Mesothelial cell of epicardium (in vitro differentiated cells): Measurements from ENCODE around the gene RGS8. TPM values are rescaled to one million over a fixed set of nuclear protein-coding genes. Genes with fewer than 3 reads are reported as not detected.

Experiments
- DNase-seq, 2 experiments: peaks; one replicate each; pipeline ENCODE4 v3.0.0; 2021; ENCODE audit warnings: low spot score in 2 of 2; ENCODE audit not compliant: unreplicated experiment in 2 of 2
- H3K27ac Mint-ChIP-seq: 2 replicates; pipeline ENCODE4 v1.8.0; 2021; ENCODE audit warnings: mixed read lengths
- H3K27me3 Mint-ChIP-seq: 2 replicates; pipeline ENCODE4 v1.8.0; 2021; ENCODE audit warnings: low read depth, mixed read lengths
- H3K36me3 Mint-ChIP-seq: 2 replicates; pipeline ENCODE4 v1.8.0; 2021; ENCODE audit warnings: mixed read lengths
- H3K4me1 Mint-ChIP-seq: 2 replicates; pipeline ENCODE4 v1.8.0; 2021; ENCODE audit warnings: mixed read lengths
- H3K4me3 Mint-ChIP-seq: 2 replicates; pipeline ENCODE4 v1.8.0; 2021; ENCODE audit warnings: mild to moderate bottlenecking, moderate library complexity, mixed read lengths
- H3K9me3 Mint-ChIP-seq: 2 replicates; pipeline ENCODE4 v1.8.0; 2021; ENCODE audit warnings: mixed read lengths
- CTCF ChIP-seq: fragments of 200-600 bp; sonication (generic); IDR thresholded peaks from one replicate; pipeline ENCODE4 v1.5.0; 2021; ENCODE audit warnings: antibody characterized with exemption; ENCODE audit not compliant: unreplicated experiment
- total RNA-seq: library from RNA; stranded (reverse); gene quantifications from 3 replicates; pipeline ENCODE4 v1.2.1, GENCODE V29; 2021

The RGS8 gene
- total RNA-seq, 1 donor from 2014 or later: not detected

- no peaks in the 10 kb centered on the region for H3K27me3 Mint-ChIP-seq
- H3K36me3 Mint-ChIP-seq: no peaks in the 10 kb centered on the region
- H3K9me3 Mint-ChIP-seq: no peaks in the 10 kb centered on the region
- DNase-seq: no peak
- no peak overlapping the region for H3K4me3 Mint-ChIP-seq
- peaks cover 11% of the 10 kb centered on the region for H3K4me1 Mint-ChIP-seq
- no peak overlapping the region for H3K27ac Mint-ChIP-seq
- no peak for TF ChIP-seq CTCF
Measured at GRCh38 chr1:182635871-182636270, 48.5 kb downstream of the RGS8 start.

Other genes starting within 250 kb of the RGS8 start
- gene RGSL1, start 234.4 kb downstream of the RGS8 start, total RNA-seq: not detected in 3 replicates
- 4.5 to 5.6 TPM (median 4.6 TPM) in 3 replicates for gene RNASEL, start 95.3 kb downstream of the RGS8 start, total RNA-seq
- 0.55 to 0.99 TPM (median 0.74 TPM) in 3 replicates for gene RGS16, start 80.2 kb downstream of the RGS8 start, total RNA-seq
- gene NPL, start 105.2 kb upstream of the RGS8 start, total RNA-seq: 3.9 to 5.8 TPM (median 4.9 TPM) in 3 replicates
- 230 to 250 TPM (median 241 TPM) in 3 replicates for gene DHX9, start 154.8 kb upstream of the RGS8 start, total RNA-seq